GM10847 (cell line): ENCODE measurements around the gene NTRK3.

Experiments used
- POLR2A ChIP-seq: IDR thresholded peaks from 2 replicates; pipeline ENCODE4 v1.6.1; 2011; ENCODE audit not compliant: insufficient read length; ENCODE audit errors: extremely low read depth

Gene NTRK3

DNA sequence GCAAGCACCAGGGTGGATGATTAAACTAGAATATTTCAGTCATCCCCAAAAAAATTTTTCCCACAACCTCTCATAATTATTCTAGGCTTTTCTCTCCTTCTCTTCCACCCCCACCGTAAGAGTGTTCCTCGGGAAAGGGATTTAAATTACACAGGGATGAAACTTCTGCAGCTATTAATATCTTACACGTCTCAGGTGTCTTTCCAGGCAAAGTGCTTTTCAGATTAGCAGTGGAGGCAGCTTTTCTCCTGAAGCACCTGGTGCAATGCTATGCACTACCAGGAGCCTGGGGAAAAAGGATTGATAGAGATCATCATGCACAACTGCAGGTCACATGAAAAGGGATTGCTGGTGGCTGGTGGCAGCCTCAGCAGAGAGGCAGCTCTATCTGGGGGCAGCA lies 250.4 kb downstream of the NTRK3 start:
- no peak for TF ChIP-seq POLR2A

DNA sequence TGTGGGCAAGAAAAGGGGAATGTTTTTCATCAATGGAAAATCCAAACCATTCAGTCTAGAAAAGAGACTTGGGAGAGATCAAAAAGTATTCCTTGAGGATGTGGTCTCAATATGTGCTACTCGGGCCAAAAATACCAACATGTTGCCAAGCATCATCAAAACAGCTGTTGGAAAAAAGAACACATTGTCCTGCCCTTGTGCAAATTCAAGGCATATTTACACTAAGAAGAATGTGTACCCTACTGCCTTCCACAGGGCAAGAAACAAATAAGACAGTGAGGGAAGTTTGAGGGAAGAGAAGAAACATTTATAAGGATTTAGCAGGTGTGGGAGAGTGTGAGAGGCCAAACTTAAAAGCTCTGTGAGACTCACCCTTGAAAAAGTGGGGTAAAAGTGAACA lies 252.1 kb downstream of the NTRK3 start:
- TF ChIP-seq POLR2A, result no peak

DNA sequence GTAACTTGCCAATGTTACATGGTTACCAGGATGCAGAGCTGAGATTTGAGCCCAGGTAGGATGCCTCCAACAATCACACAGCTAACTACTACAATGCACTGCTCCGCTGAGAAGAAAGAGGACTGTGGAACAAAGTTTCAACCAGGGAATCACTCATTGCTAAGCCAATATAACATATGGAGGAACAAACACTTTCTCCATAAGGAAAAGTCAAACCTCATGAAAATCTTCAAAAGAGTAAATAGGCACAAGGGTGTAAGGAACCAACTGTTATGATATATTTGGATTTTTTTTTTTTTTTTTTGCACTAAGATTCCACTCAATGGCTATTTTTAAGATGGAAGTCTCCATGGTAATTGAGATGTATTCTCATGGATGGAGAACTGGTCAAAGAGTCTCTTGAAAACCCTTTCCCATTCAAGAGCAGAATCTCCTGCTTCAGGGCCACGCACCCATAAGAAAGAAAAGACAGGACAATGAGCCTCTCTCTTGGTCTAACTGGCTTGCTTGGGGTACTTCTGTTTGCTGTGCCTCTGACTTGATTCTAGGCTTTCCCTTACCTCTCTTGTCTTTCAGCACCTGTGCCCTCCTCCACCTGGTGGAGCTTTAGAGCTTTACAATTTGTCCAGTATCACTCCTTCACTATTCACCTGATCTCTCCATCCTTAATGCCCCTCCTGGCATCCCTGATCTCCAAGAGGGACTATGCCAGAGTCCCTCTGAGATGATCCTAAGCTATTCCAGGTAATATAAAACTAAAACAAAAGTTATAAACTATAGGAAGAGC lies 252.8 kb downstream of the NTRK3 start:
- no peak for TF ChIP-seq POLR2A

DNA sequence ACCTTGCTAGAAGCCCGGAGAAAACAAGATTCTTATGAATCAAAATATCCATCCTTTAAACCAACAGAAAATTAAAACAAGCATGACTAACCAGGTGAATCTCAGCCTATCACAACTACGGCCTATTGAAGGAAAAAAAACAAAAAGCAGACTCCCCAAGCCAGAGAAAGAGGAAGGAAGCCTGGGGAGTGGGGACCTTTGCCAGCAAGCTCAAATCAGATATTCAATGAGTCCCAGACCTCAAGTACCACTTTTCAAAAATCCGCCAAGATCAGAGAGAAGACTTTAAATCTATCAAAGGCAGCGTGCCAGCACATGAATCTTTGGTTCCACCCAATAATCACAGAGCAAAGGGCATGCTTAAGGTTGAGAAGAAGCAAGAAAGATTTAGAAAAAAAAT lies 253.8 kb downstream of the NTRK3 start:
- TF ChIP-seq POLR2A, result no peak

DNA sequence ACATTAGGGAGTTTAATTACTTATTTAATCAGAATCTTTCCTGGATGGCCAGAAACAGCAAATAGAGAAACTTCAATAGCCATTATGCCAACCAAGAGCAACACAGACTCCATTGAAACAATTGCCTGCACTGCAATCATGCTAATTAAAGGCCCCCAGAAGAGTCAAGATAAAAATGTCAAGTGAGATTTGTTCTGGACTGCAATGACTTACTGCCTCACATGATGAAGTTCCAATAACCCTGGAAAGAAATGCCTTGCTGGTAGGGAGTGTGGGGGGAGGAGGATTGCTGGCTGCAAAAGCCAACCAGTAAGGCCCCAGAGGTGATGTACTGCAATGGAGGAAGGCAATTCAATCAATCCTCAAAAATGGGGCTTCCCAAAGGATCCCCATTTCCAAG lies 257.9 kb downstream of the NTRK3 start:
- TF ChIP-seq POLR2A, result no peak

DNA sequence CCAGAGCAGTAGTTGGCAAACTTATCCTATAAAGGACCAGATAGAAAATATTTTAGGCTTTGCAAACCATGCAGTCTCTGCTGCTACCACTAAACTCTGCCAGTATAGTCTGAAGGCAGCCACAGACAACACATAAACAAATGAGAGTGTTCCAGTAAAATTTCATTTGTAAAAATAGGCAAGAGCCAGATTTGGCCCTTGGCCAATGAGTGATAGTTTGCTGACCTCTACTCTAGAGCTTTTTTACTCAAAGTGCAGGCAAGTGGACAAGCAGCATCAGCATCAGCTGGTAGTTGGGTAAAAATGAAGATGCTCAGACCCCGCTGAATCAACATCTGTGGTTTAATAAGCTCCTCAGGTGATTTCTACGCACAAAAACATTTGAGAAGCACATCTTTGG lies 269.8 kb downstream of the NTRK3 start:
- TF ChIP-seq POLR2A, result no peak

DNA sequence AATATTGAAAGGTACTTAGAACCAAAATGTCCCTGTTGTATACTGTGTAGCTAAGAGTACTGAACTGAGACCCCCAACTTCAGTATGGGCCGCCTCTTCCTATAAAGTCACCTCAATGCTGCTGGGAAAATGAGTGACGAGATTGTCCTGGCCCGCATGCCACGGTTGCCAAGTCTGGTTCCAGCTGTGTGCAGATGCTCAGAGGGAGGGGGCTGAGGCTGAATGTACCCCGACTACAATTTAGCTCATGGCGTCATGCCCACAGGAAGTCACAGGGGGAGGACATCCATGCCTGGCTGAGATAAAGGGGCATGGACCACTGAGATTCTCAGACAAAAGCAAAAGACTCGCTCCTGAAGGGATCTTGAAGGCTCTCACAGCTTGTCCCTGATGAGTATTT lies 271.1 kb downstream of the NTRK3 start:
- no peak for TF ChIP-seq POLR2A

DNA sequence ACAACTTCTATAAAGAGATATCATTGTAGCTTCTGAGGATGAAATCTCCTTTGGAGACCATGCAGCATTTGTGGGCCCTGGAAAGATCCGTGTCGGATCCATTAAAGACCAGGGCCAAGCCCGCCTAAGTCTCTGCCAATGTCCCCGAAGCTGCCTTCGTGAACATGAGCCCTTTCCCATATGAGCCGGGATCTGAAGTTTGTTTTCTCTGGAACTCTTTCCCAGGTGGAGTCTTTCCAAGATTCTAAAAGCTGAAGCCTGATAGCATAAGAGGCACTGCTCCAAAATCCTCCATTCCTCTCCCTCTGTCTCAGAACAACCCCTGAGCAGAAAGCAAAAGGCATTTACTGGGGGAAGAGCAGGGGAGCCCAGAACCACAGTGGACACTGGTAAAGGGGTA lies 274.6 kb downstream of the NTRK3 start:
- TF ChIP-seq POLR2A, result no peak

DNA sequence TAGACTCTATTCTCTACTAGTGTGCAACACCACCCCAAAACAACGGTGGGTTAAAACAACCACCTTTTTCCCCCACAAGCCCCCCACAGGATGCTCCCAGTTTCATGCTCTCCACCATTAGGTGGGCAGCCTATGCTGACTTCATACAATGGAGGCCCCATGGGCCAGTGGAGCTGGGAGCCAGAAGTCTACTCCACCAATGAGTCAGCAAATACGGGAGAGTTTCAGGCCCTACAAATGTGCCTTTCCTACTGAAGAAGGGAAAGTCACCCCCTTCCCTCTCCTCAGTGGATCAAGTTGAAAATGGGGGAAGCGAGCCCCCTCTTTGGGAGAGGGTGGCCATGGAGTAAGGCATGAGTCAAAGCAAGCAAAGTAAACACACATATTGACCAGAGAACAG lies 278.6 kb downstream of the NTRK3 start:
- no peak for TF ChIP-seq POLR2A

DNA sequence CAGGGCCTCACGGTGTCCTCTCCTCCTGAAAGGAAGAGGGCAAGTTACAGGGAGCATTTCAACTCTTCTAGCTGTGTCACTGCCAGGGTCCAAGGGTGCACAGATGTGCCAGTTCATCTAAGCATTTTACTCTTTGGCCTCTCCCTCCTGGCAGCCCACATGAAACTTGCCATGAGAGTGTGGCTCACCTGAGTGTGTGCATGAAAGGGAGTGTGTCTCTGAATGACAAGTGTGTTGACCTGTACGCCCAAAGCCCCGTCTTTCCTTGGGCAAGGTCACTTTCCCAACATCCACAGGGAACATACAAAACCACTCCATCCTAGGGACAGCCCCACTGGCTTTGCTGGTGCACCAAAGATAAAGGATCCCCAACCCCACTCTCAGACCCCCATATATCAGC lies 280.0 kb downstream of the NTRK3 start:
- TF ChIP-seq POLR2A, result no peak

DNA sequence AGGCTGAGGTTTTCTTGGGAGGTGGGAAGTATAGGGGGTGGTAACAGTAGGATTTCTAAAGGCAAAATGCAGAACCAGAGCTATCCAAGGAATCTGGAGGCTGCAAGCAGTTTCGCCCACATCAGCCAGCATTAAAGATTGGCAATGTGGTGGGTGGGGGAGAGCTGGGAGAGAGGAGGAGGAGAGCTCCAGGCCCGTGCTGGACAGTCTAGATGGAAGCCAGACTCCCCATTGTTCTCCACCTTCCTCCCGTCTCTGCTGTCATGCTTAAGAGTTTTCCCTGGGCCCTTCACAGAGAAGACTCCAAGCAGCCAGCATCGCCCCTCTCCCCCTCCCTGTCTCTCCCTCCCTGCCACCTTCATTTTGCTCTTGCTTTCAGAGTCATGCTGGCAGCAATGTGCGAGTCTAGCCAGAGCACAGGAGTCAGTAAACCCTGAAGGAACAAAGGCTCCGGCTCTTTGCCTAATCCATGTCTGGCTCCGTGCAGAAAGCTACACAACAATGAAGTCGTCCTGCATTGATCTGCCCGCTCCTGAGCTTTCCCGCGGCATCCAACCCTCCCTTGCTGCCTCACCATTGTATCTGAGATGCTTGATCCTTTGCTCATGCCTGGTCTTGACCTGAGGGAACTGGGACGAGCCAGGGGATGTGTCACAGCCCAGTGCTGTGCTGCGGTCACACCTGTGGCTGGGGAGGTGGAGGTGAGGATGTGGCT lies 282.9 kb downstream of the NTRK3 start:
- TF ChIP-seq POLR2A, result no peak

DNA sequence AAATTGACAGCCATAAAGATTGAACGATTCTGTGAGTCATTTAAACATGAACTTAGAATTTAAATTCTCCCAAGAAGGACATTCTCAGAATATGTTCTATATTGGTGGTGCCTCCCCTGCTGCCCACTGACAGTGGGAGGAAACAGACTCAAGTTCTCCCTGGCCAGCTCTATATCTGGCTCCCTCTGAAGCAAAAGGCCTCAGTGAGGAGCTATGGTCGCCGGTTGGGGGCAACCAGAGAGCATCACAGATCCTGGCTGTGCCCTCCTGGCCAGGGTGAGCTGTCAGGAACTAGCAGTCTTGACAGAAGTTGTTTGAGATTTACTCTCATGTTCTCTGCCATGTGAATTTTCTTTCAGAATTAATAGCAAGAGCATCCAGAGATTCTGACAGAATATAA lies 285.5 kb downstream of the NTRK3 start:
- no peak for TF ChIP-seq POLR2A

DNA sequence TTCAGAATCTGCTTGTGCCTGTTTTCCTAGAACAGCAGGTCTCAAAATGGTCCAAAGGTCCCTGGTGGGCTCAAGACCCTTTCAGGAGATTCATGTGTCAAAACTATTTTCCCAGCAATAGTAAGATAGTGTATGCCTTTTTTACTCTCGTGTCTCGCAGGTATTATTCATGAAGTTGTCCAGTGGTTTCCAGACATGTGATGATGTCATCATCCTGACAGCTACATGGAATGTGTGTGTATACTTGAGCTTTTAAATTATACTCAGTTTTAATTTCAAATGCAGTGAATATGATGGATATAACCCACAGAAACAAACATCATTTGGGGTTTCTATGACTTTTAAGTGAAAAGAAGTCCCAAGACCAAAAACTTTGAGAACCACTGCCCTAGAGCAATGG lies 288.6 kb downstream of the NTRK3 start:
- no peak for TF ChIP-seq POLR2A

DNA sequence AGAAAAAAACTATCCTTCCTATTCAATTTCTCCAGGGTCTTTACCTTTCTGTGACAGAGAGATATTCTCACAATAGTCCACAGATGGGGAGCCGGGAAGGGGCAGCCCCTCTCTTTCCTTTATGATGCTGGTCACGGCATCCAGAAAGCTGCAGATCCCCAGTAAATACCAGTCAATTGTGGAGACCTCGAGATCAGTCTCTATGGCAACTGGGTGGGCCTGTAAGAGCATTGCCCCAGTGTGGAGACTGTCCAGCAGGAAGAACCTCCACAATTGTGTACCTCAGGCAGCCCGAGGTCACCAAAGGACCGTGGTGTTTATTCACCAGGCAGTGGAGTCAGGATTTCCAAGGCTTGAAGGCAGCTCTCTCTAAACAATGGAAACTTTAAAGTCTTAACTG lies 291.2 kb downstream of the NTRK3 start:
- no peak for TF ChIP-seq POLR2A

DNA sequence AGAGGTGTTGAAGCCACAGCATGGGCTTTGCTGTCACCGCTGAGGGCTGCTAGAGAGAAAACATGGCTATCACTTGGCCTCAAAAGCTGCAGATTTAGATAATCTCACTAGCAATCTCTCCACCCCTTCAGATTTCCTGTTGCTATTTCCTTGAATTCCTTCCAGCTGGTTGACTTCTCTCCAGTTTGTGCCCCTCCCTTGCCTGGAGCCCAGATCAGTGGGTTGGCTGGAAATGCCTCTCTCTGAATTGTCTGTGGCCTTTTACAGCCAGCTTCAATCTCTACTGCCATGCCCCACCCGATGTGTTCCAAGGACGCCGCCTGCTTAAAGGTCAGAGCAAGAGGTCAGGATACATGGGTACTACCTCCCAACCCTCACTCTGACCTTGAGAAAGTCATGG lies 294.1 kb downstream of the NTRK3 start:
- TF ChIP-seq POLR2A, result no peak

DNA sequence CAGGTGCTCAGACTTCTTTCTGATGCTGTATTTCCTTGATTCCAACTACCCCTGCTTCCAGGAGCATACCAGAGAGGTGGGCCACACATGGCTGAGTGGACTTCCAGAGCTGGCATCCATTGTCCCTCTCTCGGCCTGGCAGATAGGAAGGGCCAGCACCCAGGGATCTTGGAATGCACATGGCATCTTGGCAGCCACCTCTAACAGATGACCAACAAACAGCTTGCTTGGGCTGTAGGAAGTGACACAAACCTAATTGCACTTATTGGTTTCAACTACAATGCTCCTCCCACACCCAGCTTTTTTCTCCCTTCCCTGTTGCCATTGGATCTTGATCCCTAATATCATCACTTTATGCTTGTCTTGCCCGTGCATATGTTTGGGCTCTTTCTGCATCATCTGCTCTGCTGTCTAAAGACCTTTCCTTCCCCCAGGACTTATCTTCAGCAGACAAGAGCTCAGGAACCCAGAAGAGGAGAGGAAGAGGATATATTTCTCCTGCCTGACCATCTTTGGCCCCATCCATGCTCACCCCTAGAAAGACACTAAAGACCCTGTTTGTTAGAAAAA lies 294.6 kb downstream of the NTRK3 start:
- no peak for TF ChIP-seq POLR2A
